Caco-2 (cell line): Measurements from ENCODE around the gene ZDHHC11B. TPM values are rescaled to one million over a fixed set of nuclear protein-coding genes. Genes with fewer than 3 reads are reported as not detected.
A peak's percentile ranks its signal among the peaks of the same experiment; 100 is the strongest.

Experiments used
- BruUV-seq: library from RNA; stranded (reverse); fragments of 400-500 nt; replicated peaks from 2 replicates; lab custom pipeline; 2021; lab: Mats Ljungman, UMichigan
- CTCF ChIA-PET: fragments of 300-600 bp; sonication (Branson Sonifier 250); formaldehyde crosslinking; loops from one replicate; lab custom pipeline; 2022; ENCODE audit warnings: antibody characterized with exemption; lab: Charles Lee
- POLR2A ChIA-PET: fragments of 300-600 bp; sonication (Branson Sonifier 250); formaldehyde crosslinking; loops from one replicate; lab custom pipeline; 2022; ENCODE audit warnings: antibody characterized with exemption; lab: Charles Lee
- DNase-seq, 2 experiments: peaks; one replicate each; pipeline versions ENCODE4 v3.0.0 to v3.0.0-alpha.2; 2020 to 2022
- H3K27me3 ChIP-seq: replicated peaks from 2 replicates; pipeline ENCODE4 v1.6.0; 2011; ENCODE audit warnings: low read length; ENCODE audit not compliant: control insufficient read depth, insufficient read depth
- H3K36me3 ChIP-seq: 2 replicates; pipeline ENCODE4 v1.5.1; 2011; ENCODE audit warnings: low read length; ENCODE audit not compliant: control insufficient read depth, insufficient read depth
- H3K4me1 ChIP-seq: fragments of 250-450 bp; sonication (Bioruptor Pico); 2 replicates; pipeline ENCODE4 v1.5.1; 2020; ENCODE audit warnings: mild to moderate bottlenecking
- H3K4me3 ChIP-seq: 2 replicates; pipeline ENCODE4 v1.5.1; 2011; ENCODE audit warnings: low read depth, mild to moderate bottlenecking, control low read depth, low read length
- H3K9me3 ChIP-seq: fragments of 250-450 bp; sonication (Bioruptor Pico); 2 replicates; pipeline ENCODE4 v1.5.1; 2020; ENCODE audit warnings: mild to moderate bottlenecking, moderate library complexity
- H3K27ac Mint-ChIP-seq: one replicate; pipeline ENCODE4 v1.8.0; 2022; ENCODE audit warnings: mixed read lengths; ENCODE audit not compliant: unreplicated experiment
- H3K27me3 Mint-ChIP-seq: one replicate; pipeline ENCODE4 v1.8.0; 2022; ENCODE audit warnings: mixed read lengths; ENCODE audit not compliant: insufficient read depth, unreplicated experiment
- H3K36me3 Mint-ChIP-seq: one replicate; pipeline ENCODE4 v1.8.0; 2022; ENCODE audit warnings: mild to moderate bottlenecking, mixed read lengths; ENCODE audit not compliant: insufficient read depth, unreplicated experiment
- H3K4me1 Mint-ChIP-seq: one replicate; pipeline ENCODE4 v1.8.0; 2022; ENCODE audit warnings: low read depth, mixed read lengths; ENCODE audit not compliant: unreplicated experiment
- H3K4me3 Mint-ChIP-seq: one replicate; pipeline ENCODE4 v1.8.0; 2022; ENCODE audit warnings: mild to moderate bottlenecking, moderate library complexity, mixed read lengths; ENCODE audit not compliant: unreplicated experiment
- H3K9me3 Mint-ChIP-seq: one replicate; pipeline ENCODE4 v1.8.0; 2022; ENCODE audit warnings: mixed read lengths; ENCODE audit not compliant: unreplicated experiment
- intact Hi-C: fragments of 100-400 bp; cut with micrococcal nuclease; formaldehyde crosslinking; loops from one replicate; pipeline ENCODE4 v1.10.0; 2022; ENCODE audit not compliant: unreplicated experiment
- total RNA-seq: library from RNA; stranded (reverse); gene quantifications from 2 replicates; pipeline ENCODE4 v1.2.3, GENCODE V29; 2022
- TF ChIP-seq, protein P1 (sequence below), 2 experiments: fragments of 200-600 bp in 1 of 2; IDR thresholded peaks; 1 replicate in 1 of 2; 2 replicates in 1 of 2; pipeline versions ENCODE4 v1.5.1 to v1.8.0; 2011 to 2022; ENCODE audit warnings: antibody characterized with exemption in 1 of 2, control low read depth in 1 of 2, inconsistent platforms in 1 of 2, low read depth in 1 of 2, low read length in 1 of 2, mild to moderate bottlenecking in 1 of 2, moderate library complexity in 1 of 2; ENCODE audit not compliant: insufficient read depth in 1 of 2, severe bottlenecking in 1 of 2, unreplicated experiment in 1 of 2

ZDHHC11B gene
- total RNA-seq, 1 experiment from 2014 or later, result 1.00 TPM

DNA sequence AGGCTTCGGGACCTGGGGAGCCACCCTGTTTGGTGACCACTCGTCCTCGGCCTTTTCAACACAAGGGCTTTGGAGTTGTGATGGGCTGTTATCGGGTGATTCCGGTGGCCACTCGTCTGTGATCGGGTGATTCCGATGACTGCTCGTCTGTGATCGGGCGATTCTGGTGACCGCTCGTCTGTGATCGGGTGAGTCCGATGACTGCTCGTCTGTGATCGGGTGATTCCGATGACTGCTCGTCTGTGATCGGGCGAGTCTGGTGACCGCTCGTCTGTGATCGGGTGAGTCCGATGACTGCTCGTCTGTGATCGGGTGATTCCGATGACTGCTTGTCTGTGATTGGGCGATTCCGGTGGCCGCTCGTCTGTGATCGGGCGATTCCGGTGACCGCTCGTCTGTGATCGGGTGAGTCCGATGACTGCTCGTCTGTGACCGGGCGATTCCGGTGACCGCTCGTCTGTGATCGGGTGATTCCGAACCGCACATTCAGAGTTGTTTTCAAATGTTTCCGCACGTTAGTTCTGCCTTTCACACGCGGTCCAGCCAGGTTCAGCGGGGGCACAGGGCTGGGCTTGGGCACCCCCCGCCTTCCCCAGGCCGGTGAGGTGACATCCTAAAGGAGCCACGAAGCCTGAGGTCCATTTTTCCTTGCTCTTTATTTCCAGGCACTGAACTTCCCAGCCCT lies 121.6 kb downstream of the ZDHHC11B start:
- DNase-seq, result no peak
- CTCF ChIA-PET, result no interaction called here
- TF ChIP-seq, protein P1, sequence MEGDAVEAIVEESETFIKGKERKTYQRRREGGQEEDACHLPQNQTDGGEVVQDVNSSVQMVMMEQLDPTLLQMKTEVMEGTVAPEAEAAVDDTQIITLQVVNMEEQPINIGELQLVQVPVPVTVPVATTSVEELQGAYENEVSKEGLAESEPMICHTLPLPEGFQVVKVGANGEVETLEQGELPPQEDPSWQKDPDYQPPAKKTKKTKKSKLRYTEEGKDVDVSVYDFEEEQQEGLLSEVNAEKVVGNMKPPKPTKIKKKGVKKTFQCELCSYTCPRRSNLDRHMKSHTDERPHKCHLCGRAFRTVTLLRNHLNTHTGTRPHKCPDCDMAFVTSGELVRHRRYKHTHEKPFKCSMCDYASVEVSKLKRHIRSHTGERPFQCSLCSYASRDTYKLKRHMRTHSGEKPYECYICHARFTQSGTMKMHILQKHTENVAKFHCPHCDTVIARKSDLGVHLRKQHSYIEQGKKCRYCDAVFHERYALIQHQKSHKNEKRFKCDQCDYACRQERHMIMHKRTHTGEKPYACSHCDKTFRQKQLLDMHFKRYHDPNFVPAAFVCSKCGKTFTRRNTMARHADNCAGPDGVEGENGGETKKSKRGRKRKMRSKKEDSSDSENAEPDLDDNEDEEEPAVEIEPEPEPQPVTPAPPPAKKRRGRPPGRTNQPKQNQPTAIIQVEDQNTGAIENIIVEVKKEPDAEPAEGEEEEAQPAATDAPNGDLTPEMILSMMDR (IDR thresholded peaks at IDR 0.05; ENCODE audit: insufficient read depth in 1 of 2, low read depth in 1 of 2, low read length in 1 of 2, severe bottlenecking in 1 of 2, unreplicated experiment in 1 of 2), result no peak
- Histone ChIP-seq H3K4me1 (no peaks in the 10 kb centered on the region), H3K4me3 (no peak overlapping the region), H3K27me3 (no peaks in the 10 kb centered on the region), H3K9me3 (no peaks in the 10 kb centered on the region), H3K36me3 (peaks cover 8% of the 10 kb centered on the region)
- intact Hi-C loops, result no loop called here
- Mint-ChIP-seq H3K27me3 (no peaks in the 10 kb centered on the region), H3K36me3 (peaks cover 63% of the 10 kb centered on the region), H3K4me1 (no peaks in the 10 kb centered on the region), H3K27ac (no peak overlapping the region), H3K4me3 (no peak overlapping the region), H3K9me3 (peaks cover 6% of the 10 kb centered on the region)
- BruUV-seq, result no TSS peak
- POLR2A ChIA-PET, result no interaction called here

DNA sequence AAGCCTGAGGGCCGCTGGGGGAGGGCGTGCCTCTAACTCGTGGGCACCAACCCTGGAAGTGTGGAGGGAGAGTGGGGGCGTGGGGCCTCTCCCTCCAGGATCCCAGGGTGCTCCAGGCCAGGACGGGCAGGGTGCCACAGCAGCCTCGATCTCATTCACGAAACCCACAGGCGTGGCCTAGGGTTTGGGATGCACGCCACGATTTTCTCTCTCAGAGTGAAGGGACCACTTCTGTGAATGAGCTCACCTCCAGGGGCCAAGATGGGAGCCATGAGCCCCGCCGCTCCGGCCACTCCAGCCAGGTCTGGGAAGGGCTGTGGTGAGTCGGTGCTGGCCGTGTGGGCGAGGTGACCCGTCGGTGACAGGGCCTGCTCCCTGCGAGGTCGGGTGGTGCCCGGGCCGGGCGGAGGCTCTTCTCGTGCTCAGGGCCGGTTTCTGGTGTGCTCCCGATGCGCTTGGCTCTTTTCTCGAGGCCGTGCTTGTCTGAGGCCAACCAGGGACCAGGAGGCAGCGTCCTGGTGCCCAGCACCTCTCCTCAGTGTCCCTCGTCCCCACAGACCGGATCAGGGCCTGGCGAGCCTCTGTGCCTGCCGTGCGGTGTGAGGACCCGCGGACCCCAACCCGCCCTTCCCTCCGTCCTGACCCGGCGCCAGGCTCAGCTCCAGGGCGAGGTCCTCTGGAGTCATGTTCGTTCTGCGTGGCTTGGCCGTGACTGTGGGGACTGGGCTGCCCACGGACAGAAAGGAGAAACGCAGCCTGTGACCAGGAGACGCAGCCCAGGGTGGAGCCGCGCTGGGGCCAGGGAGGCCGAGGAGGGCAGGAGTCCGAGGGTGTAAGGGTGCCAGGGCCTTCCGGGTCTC lies 122.4 kb downstream of the ZDHHC11B start:
- Histone ChIP-seq H3K36me3 (peaks cover 9% of the 10 kb centered on the region), H3K4me3 (no peak overlapping the region), H3K4me1 (no peaks in the 10 kb centered on the region), H3K27me3 (no peaks in the 10 kb centered on the region), H3K9me3 (no peaks in the 10 kb centered on the region)
- no TSS peak for BruUV-seq
- H3K27ac Mint-ChIP-seq, result no peak overlapping the region
- ChIA-PET POLR2A (no interaction called here), CTCF (no interaction called here)
- H3K36me3 Mint-ChIP-seq, result peaks cover 64% of the 10 kb centered on the region
- no peaks in the 10 kb centered on the region for H3K4me1 Mint-ChIP-seq
- no peak for DNase-seq
- peaks cover 6% of the 10 kb centered on the region for H3K9me3 Mint-ChIP-seq
- no peaks in the 10 kb centered on the region for H3K27me3 Mint-ChIP-seq
- intact Hi-C loops, result no loop called here
- TF ChIP-seq, protein P1 (IDR thresholded peaks at IDR 0.05; ENCODE audit: insufficient read depth in 1 of 2, low read depth in 1 of 2, low read length in 1 of 2, severe bottlenecking in 1 of 2, unreplicated experiment in 1 of 2), result no peak
- no peak overlapping the region for H3K4me3 Mint-ChIP-seq

DNA sequence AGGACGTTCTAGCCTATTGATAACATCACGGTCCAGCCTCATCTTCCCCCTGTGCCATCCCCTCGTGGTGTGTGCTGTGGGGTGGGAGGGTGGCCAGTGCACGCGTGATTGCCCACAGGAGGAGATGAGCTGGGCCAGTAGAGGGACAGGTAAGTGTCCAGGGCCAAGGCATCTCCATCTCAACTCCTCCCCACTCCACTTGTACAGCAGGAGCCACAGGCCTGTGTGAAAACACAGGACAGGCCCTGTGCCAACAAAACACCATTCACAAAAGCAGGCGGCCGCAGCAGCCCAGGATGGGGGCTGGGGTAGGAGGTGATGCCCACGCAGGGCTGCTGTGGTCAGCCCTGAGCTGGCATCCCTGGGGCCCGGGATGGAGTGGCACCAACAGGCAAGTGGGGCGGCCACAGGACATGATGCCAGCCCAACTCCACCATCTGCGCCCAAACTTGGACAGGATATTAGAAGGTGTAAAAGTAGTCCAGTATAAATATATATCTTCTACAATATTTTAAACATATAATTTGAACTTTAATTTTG lies 124.0 kb downstream of the ZDHHC11B start:
- TF ChIP-seq, protein P1 (IDR thresholded peaks at IDR 0.05; ENCODE audit: insufficient read depth in 1 of 2, low read depth in 1 of 2, low read length in 1 of 2, severe bottlenecking in 1 of 2, unreplicated experiment in 1 of 2), result no peak
- Histone ChIP-seq H3K27me3 (no peaks in the 10 kb centered on the region), H3K9me3 (no peaks in the 10 kb centered on the region), H3K4me1 (no peaks in the 10 kb centered on the region), H3K4me3 (no peak overlapping the region), H3K36me3 (peaks cover 9% of the 10 kb centered on the region)
- Mint-ChIP-seq H3K27ac (peak overlapping the region; percentile 81), H3K9me3 (peaks cover 6% of the 10 kb centered on the region), H3K4me1 (no peaks in the 10 kb centered on the region), H3K4me3 (no peak overlapping the region), H3K36me3 (peaks cover 70% of the 10 kb centered on the region), H3K27me3 (no peaks in the 10 kb centered on the region)
- CTCF ChIA-PET, result no interaction called here
- intact Hi-C loops, result no loop called here
- BruUV-seq, result no TSS peak
- POLR2A ChIA-PET, result no interaction called here
- no peak for DNase-seq
